H9 (cell line): ENCODE measurements around the gene GADD45A. TPM values are rescaled to one million over a fixed set of nuclear protein-coding genes. Genes with fewer than 3 reads are reported as not detected.

Source experiments
- DNase-seq: peaks from one replicate; pipeline ENCODE4 v3.0.0-alpha.2; 2017
- H2AFZ ChIP-seq: one replicate; pipeline ENCODE4 v1.6.1; 2013; ENCODE audit warnings: mild to moderate bottlenecking, low read length, control low read depth, moderate library complexity
- H2AK5ac ChIP-seq: 2 replicates; pipeline ENCODE4 v1.6.1; 2013; ENCODE audit warnings: low read length, control low read depth, mixed read lengths; ENCODE audit not compliant: insufficient read length
- H2BK120ac ChIP-seq: one replicate; pipeline ENCODE4 v1.6.1; 2013; ENCODE audit warnings: low read depth, mild to moderate bottlenecking, low read length, control low read depth, inconsistent platforms; ENCODE audit not compliant: poor library complexity, severe bottlenecking
- H2BK12ac ChIP-seq: 2 replicates; pipeline ENCODE4 v1.6.1; 2013; ENCODE audit warnings: low read length, control low read depth, mixed read lengths, low read depth; ENCODE audit not compliant: insufficient read length
- H2BK15ac ChIP-seq: 2 replicates; pipeline ENCODE4 v1.6.1; 2013; ENCODE audit warnings: low read depth, low read length, control low read depth
- H2BK20ac ChIP-seq: one replicate; pipeline ENCODE4 v1.6.1; 2013; ENCODE audit warnings: low read depth, mild to moderate bottlenecking, low read length, control low read depth, inconsistent platforms; ENCODE audit not compliant: poor library complexity, severe bottlenecking
- H2BK5ac ChIP-seq: 2 replicates; pipeline ENCODE4 v1.6.1; 2013; ENCODE audit warnings: low read length, control low read depth, mixed read lengths; ENCODE audit not compliant: insufficient read length
- H3K14ac ChIP-seq: 2 replicates; pipeline ENCODE4 v1.6.1; 2013; ENCODE audit warnings: low read length, control low read depth; ENCODE audit not compliant: insufficient read depth
- H3K18ac ChIP-seq: 2 replicates; pipeline ENCODE4 v1.6.1; 2013; ENCODE audit warnings: low read depth, mild to moderate bottlenecking, mixed read lengths, low read length, control low read depth; ENCODE audit not compliant: insufficient read length
- H3K23ac ChIP-seq: 2 replicates; pipeline ENCODE4 v1.6.1; 2013; ENCODE audit warnings: low read length, control low read depth, mixed read lengths, low read depth; ENCODE audit not compliant: insufficient read length
- H3K23me2 ChIP-seq: 2 replicates; pipeline ENCODE4 v1.6.1; 2013; ENCODE audit warnings: low read depth, mild to moderate bottlenecking, mixed read lengths, low read length, control low read depth; ENCODE audit not compliant: insufficient read length, poor library complexity, severe bottlenecking
- H3K27ac ChIP-seq: 2 replicates; pipeline ENCODE4 v1.5.1; 2013; ENCODE audit warnings: low read length, control low read depth, mixed read lengths, low read depth; ENCODE audit not compliant: insufficient read length
- H3K27me3 ChIP-seq: 2 replicates; pipeline ENCODE4 v1.6.1; 2013; ENCODE audit warnings: low read length, control low read depth, inconsistent platforms; ENCODE audit not compliant: insufficient read depth
- H3K4ac ChIP-seq: 2 replicates; pipeline ENCODE4 v1.6.1; 2013; ENCODE audit warnings: low read depth, mild to moderate bottlenecking, control low read depth, inconsistent platforms, low read length, moderate library complexity
- H3K4me1 ChIP-seq: 2 replicates; pipeline ENCODE4 v1.6.1; 2013; ENCODE audit warnings: low read length, control low read depth, inconsistent platforms; ENCODE audit not compliant: insufficient read depth
- H3K4me2 ChIP-seq: 2 replicates; pipeline ENCODE4 v1.6.1; 2013; ENCODE audit warnings: low read length, control low read depth, mixed read lengths; ENCODE audit not compliant: insufficient read length, insufficient read depth
- H3K56ac ChIP-seq: 2 replicates; pipeline ENCODE4 v1.6.1; 2013; ENCODE audit warnings: low read depth, mild to moderate bottlenecking, mixed read lengths, low read length, control low read depth; ENCODE audit not compliant: insufficient read length
- H3K79me1 ChIP-seq: 2 replicates; pipeline ENCODE4 v1.6.1; 2013; ENCODE audit warnings: low read depth, mild to moderate bottlenecking, moderate library complexity, low read length, control low read depth, inconsistent platforms; ENCODE audit not compliant: insufficient read depth, poor library complexity, severe bottlenecking
- H3K79me2 ChIP-seq: 2 replicates; pipeline ENCODE4 v1.6.1; 2013; ENCODE audit warnings: low read length, control low read depth, inconsistent platforms; ENCODE audit not compliant: insufficient read depth
- H3K9ac ChIP-seq: 2 replicates; pipeline ENCODE4 v1.6.1; 2013; ENCODE audit warnings: low read length, control low read depth, mixed read lengths; ENCODE audit not compliant: insufficient read length; ENCODE audit errors: extremely low read depth
- H3K9me3 ChIP-seq: one replicate; pipeline ENCODE4 v1.6.1; 2013; ENCODE audit warnings: low read depth, low read length, inconsistent platforms; ENCODE audit not compliant: control insufficient read depth
- H3T11ph ChIP-seq: one replicate; pipeline ENCODE4 v1.6.1; 2013; ENCODE audit warnings: mild to moderate bottlenecking, low read length, control low read depth, inconsistent platforms
- H4K20me1 ChIP-seq: one replicate; pipeline ENCODE4 v1.6.1; 2013; ENCODE audit not compliant: control insufficient read depth, insufficient read length, insufficient read depth
- H4K5ac ChIP-seq: 2 replicates; pipeline ENCODE4 v1.6.1; 2013; ENCODE audit warnings: low read depth, mild to moderate bottlenecking, mixed read lengths, low read length, control low read depth; ENCODE audit not compliant: insufficient read length
- H4K8ac ChIP-seq: replicated peaks from 2 replicates; pipeline ENCODE4 v1.6.1; 2013; ENCODE audit warnings: low read length, control low read depth, mixed read lengths, low read depth; ENCODE audit not compliant: insufficient read length
- H4K91ac ChIP-seq: 2 replicates; pipeline ENCODE4 v1.6.1; 2013; ENCODE audit warnings: low read depth, mild to moderate bottlenecking, moderate library complexity, mixed read lengths, low read length, control low read depth; ENCODE audit not compliant: insufficient read length
- H3K27ac Mint-ChIP-seq, 3 experiments: 2 replicates in 2 of 3; 3 replicates in 1 of 3; pipeline ENCODE4 v1.8.0; 2020 to 2021; ENCODE audit warnings: mixed read lengths in 3 of 3, mild to moderate bottlenecking in 1 of 3, moderate library complexity in 1 of 3
- H3K27me3 Mint-ChIP-seq: 2 replicates; pipeline ENCODE4 v1.8.0; 2021; ENCODE audit warnings: low read depth, mild to moderate bottlenecking, moderate library complexity, mixed read lengths
- H3K36me3 Mint-ChIP-seq, 3 experiments: 2 replicates in 2 of 3; 3 replicates in 1 of 3; pipeline ENCODE4 v1.8.0; 2020 to 2021; ENCODE audit warnings: low read depth in 3 of 3, mixed read lengths in 3 of 3; ENCODE audit not compliant: insufficient read depth in 1 of 3
- H3K4me1 Mint-ChIP-seq, 2 experiments: 2 replicates each; pipeline ENCODE4 v1.8.0; 2020; ENCODE audit warnings: mixed read lengths in 2 of 2
- H3K4me3 Mint-ChIP-seq, 2 experiments: 2 replicates in 1 of 2; 3 replicates in 1 of 2; pipeline ENCODE4 v1.8.0; 2020 to 2021; ENCODE audit warnings: mild to moderate bottlenecking in 2 of 2, mixed read lengths in 2 of 2, moderate library complexity in 1 of 2
- H3K9me3 Mint-ChIP-seq, 2 experiments: 2 replicates in 1 of 2; 3 replicates in 1 of 2; pipeline ENCODE4 v1.8.0; 2020; ENCODE audit warnings: mild to moderate bottlenecking in 2 of 2, mixed read lengths in 2 of 2, moderate library complexity in 1 of 2
- CTCF ChIP-seq: fragments of 200-600 bp; sonication (generic); conservative IDR thresholded peaks from 3 replicates; pipeline ENCODE4 v1.8.0; 2021; ENCODE audit warnings: antibody characterized with exemption, mild to moderate bottlenecking
- total RNA-seq: library from RNA; stranded (reverse); gene quantifications from 2 replicates; pipeline ENCODE4 v1.2.1, GENCODE V29; 2021

GADD45A gene
- total RNA-seq, 1 experiment from 2014 or later: 22.8 TPM

GRCh38 chr1:67679691-67680090, 5.3 kb upstream of the GADD45A start:
- Histone ChIP-seq H3K27me3 (no peaks in the 10 kb centered on the region), H3K27ac (no peak overlapping the region), H3K4me2 (no peak overlapping the region), H2BK15ac (no peak overlapping the region), H3K23me2 (no peaks in the 10 kb centered on the region), H3K4ac (no peak overlapping the region), H2BK120ac (no peak overlapping the region), H3K9ac (no peak overlapping the region), H3K14ac (no peak overlapping the region), H4K91ac (no peak overlapping the region), H3K18ac (no peak overlapping the region), H4K5ac (no peak overlapping the region), H3K4me1 (peaks cover 3% of the 10 kb centered on the region; the same call in 1 of the 2 replicates), H3K56ac (no peak overlapping the region), H2BK20ac (no peak overlapping the region), H2BK12ac (no peak overlapping the region), H3K23ac (no peak overlapping the region), H2AFZ (no peak overlapping the region), H2BK5ac (no peak overlapping the region), H3K9me3 (no peaks in the 10 kb centered on the region), H4K20me1 (no peaks in the 10 kb centered on the region), H4K8ac (no peak overlapping the region), H2AK5ac (no peak overlapping the region), H3T11ph (no peak overlapping the region), H3K79me1 (no peaks in the 10 kb centered on the region), H3K79me2 (no peaks in the 10 kb centered on the region)
- no peaks in the 10 kb centered on the region; a peak in 1 of 7 replicates for H3K36me3 Mint-ChIP-seq
- H3K9me3 Mint-ChIP-seq: no peaks in the 10 kb centered on the region
- no peak overlapping the region for H3K4me3 Mint-ChIP-seq
- no peak overlapping the region for H3K27ac Mint-ChIP-seq
- peaks cover 3% of the 10 kb centered on the region; the same call in 1 of the 2 replicates for H3K27me3 Mint-ChIP-seq
- TF ChIP-seq CTCF: no peak
- peaks cover 7 to 12% of the 10 kb centered on the region in 2 experiments for H3K4me1 Mint-ChIP-seq
- DNase-seq: no peak
